Activated CD4-positive, alpha-beta T cell treated with anti-CD3 and anti-CD28 coated beads for 48 hours (primary cell): Measurements from ENCODE around the gene BCAS3.

ENCODE experiments used
- DNase-seq: peaks from one replicate; pipeline ENCODE4 v3.0.0-alpha.2; 2020

The BCAS3 gene

DNA sequence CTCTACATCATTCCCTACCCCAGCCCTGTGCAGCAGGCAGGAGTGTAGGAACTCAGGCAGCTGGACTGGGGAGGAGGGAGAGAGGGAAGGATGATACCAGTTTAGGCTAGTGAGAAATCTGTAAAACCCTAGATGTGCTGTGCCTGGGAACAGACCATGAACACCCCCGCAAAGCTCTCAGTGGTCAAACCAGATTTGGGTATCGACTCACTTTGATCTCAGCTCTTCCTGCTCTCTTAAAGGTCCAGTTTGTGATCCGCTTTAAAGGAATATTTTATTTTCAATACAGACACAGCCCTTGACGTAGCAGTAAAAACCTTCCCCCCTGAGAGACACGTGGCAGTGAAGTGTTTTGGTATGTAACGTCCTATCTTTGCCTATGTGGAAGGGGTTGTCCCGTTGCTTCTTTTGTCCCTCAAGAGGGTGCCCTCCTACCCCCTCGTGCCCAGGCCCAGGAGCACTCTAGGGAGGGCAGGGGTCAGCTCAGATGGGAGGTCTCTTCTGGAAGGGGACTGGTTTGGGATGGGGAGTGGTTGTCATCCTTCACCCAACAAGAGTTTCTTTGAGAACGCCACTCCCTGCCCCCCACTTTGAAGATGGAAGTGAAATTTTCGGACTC is 702.7 kb downstream of the BCAS3 start:
- DNase-seq, result no peak

DNA sequence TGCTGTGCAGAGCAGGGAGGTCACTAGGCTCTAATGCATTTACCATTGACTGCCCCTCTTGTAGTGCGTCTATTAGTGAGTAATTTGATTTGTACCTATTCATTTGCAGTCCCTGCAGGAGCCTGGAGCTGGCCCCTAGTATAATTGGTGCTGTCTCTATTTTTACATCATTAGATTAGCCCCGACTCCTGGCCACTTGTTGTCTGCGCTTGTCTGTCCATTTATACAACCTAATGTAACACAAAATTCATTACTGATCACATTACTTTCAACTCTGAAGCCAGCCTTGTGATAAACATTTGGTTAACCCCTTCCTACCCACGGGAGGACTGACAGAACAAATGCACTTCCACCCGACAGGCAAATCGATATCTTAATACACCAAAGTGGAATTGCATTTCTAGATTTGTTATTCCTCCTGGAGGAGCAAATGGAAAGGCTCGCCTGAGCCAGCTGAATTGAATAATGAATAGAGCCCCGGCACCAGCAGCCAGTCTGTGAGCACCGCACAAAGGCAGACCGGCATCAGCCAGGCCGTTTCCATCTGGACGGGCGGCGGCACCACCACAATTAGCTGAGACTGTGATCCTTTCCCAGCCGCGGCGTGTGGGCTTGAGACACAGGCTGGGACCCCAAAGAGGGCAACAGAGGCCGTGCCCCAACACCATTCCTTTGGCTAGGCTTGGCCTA is 703.3 kb downstream of the BCAS3 start:
- no peak for DNase-seq

DNA sequence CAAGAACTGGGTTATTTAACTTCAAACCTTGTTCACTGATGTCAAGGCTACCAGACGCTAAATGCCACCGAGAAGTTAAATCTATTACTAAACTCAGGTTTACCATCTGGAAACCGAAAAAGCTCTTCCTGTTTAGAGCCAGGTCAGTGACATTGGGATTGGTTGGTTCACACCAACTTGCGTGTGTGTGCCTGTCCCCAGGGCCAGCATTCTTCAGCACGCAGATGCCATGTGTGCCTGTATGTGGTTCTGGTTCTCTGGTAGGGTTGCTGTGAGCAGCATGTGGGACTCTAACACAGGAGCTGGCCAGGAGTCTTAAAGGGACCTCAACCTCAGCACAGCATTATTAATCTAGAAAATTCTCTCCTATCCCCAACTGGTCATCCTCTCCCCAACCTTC is 703.9 kb downstream of the BCAS3 start:
- DNase-seq, result no peak

DNA sequence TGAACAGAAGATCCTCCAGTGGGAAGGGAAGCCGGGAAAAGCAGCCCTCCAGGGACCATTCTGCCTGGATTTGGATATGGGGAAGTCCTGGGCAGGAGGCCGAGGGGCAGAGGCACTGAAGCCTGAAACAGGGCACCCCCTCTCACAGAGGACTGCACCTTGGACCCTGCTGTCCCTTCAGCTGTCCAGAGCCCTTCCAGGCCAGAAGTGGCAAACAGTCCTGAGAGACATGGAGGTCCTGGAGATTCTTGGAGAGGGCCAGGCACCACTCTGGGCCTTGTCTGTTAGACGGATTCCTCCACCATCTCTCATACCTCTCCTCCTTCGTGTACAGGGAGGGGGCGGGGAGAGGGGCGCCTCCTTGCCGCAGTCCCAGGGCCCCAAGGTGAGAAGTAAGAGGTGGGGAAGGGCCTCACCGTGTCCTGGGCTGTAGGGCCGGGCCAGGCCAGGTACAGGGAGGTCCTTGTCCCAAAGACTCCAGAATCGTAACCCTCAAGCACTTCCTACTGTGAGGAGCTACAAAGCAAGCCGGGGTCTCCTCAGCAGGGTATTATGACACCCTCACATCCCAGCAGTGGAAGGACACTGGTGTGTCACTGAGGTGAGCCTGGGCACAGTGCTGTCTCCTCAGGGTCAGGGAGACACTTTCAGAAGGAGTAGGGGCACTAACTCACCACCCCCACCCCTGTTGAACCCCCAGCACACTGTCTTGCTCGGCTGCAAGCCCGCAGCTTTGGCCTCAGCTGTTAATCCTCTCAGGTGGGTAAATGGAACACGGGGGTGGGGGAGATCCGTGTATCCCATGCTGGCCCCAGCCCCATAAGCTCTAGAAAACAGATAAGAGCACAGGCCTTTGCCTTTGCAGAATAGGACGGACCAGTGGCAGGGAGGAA is 705.4 kb downstream of the BCAS3 start:
- DNase-seq, result no peak

DNA sequence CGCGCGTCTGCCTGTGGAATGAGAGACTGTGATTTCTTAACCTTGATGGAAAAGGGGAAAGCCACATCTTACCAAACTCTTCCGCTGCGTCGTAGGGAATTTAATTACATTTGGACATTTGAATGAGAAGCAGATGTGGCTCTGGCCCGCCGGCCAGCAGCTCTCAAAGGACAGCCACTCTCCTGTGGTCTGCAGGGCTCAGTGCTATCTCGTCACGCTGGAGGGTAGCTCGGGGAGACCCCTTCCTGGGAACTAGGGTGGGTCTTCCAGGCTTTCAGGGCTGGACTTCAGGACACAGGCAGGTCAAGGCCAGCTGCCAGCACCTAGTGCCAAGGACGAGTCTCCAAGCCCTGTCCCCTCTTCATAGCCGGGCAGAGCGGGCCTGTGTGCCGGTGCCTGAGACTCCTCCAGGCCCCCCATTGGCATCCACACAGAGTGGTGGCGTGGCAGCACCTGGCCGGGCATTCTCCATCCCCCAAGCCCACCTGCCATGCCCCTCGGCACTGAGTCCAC is 706.1 kb downstream of the BCAS3 start:
- no peak for DNase-seq

DNA sequence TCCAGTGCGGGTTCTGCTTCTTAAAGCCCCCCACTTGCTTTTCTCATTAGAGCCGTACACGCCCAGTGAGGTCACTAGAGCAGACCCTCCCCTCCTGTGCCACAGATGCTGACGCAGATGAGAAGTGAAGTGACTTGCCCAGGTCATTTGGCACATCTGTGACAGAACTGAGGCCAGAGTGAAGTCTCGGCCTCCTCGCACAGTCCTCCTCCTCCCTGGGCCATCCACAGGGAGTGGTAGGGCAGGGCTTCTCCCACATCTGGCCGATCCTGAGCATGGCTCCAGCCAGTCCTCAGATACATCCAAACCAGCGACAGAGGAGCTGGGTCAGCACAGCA is 706.7 kb downstream of the BCAS3 start:
- DNase-seq, result no peak

DNA sequence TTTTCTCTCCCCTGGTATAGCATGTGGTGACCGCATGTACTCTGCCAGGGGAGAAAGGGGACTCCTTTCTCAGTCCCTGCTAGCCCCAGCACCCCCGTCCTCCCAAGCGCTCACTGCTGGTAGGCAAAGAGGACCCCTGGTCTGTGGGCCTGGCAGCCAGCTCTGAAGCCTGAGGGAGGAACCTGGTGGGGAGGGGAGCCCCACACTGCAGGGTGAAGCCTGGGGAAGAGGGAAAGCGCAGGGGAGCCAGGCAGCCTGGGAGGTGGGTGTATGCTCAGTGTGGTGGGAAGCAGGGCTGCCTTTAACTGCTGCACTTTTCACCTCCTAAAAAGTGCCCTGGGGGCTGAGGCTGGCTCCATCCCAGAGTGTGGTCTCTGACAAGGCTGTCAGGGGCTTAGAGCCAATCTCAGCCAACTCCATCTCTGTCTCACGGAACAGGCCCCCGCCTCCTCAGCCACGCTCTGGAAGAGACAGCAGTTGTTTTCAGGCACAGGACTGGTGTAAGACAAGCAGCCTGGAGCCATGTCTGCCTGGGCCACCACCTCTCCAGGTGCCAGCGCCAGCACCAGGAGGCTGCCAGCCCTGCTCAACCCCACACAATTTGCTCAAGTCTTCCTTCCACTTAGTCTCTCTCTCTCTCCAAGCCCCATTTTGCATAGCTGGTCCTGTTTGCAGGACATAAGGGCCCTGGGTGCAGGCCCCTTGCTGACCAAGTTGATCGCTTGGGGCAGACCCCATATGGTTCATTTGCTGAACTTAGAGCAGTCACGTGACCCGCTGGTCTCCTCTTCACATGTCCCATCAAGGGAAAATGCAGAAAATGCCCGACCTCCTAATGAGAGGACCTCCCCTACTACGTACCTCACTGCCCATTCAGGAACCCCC is 707.3 kb downstream of the BCAS3 start:
- no peak for DNase-seq

DNA sequence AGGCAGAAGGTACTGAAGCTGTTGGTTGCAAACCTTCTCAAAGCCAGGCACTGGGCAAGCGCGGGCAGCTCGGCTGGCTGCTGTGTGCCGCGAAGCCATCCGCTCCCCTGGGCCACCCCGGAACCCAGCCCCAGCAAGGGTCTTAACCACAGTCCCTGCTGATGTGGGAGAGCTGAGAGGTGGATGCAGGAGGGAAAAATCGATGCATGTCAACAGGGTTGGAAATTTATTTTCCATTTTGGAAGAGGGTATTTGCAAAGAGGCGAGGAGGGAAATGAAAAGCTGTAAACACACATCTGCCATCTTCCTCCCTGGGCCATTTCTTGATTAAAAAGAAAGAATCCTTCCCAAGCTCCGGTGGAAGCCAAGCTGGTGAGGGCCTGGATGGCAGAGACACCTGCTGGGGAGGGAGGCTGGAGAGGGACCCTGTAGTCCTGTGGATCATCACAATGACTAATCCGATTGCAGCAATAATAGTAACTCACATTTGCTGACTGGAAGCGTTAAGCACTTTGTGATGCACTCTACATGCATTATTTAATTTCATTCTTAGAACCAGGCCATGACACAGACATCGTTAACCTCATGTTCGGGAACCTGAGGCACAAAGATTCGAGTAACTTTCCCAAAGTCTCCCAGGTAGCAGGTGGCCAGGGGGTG is 708.1 kb downstream of the BCAS3 start:
- DNase-seq, result no peak

DNA sequence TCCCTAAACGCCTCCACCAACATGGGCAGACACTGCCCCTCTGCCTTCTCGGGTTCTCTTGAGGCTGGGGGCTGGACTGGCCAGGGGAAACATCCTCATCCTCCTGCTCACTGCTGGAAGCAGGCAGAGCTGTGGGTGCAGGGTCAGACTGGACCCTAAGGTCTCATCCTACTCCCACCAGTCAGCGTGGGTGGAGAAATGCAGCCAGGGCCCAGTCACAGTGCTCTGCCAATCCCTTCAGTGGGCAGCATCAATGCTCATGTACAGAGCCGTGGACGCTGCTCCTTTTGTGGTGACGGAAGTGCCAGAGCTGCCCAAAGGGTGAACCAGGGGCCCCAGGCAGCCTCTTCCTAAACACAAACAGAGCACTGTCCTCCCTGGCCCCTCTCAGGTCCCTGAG is 708.6 kb downstream of the BCAS3 start:
- no peak for DNase-seq

DNA sequence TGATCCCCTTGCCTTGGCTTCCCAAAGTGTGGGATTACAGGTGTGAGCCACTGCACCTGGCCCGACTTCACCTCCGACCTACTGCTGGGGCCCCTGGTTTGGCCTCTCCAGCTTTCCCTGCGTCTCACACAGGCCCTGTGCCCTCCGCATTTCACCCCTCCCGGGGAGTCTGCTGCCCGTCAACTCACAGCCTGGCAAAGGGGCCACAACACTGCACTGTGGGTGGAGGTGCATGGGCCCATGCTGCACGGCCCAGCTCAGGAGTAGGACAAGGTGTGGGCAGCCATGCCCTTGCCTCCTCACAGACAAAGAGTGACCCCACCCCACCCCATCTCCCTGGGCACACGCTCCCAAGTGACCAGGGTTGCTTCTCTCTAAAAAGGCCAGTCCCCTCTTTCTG is 709.4 kb downstream of the BCAS3 start:
- DNase-seq, result no peak

DNA sequence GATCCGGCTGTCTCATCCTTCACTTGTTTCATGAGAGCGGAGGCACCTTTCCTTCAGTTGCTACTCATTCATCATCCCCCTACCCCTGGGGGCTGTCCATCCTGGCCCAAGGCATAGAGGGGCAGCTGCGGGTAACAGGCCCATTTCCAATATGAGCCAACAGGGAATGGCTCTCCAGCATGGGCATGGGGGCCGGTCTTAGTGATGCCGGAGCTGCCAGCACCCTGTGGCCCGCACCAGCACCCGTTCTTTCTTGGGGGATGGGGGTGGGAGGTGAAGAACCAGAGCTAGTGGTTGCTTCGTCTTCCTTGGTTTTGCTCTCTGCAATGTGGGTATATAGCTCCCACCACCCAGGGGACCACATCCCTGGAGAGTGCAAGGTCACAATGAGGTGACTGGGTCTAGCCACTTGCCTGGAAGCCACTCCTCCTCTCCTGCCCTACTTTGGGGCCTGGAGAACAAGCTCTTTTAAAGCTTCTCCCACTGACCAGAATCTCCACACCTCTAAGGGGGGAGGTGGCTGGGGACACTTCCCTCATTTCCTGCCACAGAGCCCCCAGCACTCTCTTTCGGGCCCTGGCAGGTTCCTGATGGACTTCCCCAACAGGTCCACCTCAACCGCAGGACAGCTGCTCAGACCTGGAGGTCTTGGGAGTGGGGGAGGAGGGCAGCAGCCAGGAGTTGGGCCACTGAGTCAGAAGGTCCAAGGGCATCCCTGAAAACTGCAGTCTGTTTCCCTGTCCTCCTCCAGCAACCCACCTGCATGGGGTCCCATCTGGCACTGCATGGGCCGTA is 710.1 kb downstream of the BCAS3 start:
- DNase-seq, result no peak

DNA sequence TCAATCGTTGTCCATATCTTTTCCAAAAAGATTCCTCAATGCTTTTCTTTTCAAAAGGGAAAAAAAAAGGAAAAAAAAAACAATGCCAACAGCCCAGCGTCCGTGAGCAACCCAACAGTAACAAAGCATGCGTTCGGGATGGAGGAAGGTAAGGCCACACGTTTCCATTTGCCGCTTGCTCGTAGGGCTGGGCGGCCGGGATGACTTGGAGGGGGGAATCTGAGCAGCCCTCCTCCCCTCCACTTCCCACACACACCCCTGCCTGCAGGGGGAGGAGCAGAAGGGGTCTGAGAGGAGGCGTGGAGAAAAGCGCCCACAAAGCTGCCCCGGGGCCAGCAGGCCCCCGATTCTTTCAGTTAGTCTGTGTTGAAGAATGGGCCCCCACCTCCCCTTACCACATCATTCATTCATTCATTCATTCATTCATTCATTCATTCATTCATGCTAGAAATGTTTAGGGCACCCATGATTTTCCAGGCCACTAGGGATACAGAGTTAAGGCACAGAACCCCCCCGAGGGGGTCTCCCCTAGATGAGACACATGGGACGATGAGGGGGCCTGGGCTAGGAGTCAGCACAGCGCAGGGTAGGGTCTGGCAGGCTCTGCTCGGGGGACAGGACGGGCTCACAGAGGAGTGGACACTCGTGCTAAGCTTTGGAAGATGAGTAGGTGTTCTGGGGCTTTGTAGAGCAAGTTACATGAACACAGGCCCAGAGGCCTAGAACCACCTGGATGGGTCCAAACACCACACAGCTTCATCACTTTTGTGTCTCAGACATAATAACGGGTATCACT is 711.1 kb downstream of the BCAS3 start:
- DNase-seq, result no peak

DNA sequence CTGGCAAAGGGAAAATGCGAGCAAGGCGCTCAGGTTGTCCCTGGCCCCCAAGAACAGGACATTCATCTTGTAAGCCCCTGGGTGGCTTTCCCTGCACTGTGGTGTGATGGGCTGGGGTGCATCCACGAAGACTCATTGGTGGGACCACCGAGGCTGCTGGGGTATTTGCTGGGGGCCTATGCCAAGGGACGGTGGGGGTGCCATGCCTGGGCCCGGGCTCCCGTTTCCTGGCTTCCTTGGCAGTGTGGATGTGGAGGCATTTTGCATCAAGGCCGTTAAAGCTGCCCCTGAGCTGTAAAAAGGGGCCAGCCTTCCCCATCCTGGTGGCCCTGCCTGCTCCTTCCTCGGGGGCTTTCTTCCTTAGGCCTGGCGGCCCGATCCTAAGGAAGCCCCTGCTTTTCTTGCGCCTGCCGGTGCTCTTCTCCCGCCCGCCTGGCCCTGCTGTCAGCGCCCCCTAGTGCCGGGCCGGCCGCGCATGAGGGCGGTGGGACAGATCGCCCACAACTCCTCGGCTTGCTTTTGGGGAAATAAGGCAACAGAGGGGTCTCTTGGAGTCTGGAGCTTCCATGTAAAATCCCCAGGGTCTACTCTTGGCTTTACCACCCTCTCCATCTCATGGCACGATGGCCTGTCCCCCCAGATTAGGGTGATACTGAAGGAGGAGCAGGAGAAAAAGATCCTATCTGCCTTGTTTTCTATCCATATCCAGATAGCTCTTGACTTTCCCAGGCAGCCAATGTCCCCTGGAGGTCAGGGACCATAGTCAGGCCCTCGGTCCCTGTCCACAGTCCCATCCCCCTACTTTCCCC is 712.2 kb downstream of the BCAS3 start:
- peak; percentile 71 for DNase-seq

DNA sequence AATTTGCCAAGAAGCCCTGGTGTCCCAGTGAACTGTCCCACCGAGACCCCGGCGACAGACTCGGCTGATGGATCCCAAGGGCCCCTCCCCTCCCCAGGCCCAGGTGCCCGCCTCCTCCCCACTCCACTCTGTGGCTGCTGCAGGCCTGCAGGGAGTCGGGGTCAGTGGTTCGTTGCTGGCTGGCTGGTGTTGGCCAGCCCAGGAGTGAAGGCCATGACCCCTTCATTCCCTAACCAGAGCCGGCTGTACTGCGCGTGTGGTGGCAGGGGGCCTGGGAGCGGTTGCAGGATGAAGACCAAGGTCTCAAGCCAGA is 712.8 kb downstream of the BCAS3 start:
- no peak for DNase-seq

DNA sequence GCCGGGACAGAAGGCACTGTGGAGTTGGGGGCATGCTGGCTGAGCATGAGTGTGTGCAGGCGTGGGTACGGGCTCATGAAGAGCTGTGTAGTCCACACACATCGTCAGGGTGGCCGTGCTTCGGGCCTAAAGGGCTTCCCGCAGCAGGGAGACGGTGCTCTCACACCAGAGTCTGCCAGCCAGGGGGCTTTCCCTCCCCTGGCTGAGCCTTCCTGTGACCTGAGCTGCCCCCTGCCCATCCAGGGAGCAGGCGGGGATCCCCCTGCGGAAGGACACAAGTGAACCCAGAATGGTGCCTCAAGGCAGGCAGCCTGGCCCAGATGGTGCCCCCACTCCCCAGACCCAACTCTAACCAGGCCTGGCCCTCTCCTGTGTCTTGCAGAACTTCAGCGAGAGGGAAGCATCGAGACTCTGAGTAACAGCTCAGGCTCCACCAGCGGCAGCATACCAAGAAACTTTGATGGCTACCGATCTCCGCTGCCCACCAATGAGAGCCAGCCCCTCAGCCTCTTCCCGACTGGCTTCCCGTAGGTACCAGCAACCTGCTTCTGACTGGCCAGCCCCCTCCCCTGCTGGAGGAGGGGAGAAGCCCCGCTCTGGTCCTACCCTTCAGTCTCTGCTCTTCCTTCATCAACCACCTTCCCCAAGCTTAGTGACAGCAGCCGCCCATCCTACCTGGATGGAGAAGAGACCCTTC is 714.1 kb downstream of the BCAS3 start:
- no peak for DNase-seq

DNA sequence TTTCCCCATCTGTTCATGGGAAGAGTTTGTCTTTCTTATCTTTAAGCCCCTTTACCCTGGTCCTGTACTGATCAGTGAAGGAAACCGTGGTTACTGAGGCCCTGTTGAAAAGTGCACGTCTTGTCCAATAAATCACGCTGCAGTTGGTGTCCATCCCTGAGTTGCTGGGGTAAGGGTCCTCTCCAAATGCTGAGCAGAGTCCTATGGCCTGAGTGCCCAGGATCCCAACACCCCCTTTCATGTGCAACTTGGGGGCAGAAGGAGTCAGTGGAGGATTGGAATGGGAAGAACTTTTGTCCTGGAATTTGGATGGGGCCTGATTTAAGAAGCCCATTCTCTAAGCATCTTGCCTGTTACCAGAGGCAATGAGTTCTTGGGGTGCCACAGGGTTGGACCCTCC is 715.0 kb downstream of the BCAS3 start:
- no peak for DNase-seq

DNA sequence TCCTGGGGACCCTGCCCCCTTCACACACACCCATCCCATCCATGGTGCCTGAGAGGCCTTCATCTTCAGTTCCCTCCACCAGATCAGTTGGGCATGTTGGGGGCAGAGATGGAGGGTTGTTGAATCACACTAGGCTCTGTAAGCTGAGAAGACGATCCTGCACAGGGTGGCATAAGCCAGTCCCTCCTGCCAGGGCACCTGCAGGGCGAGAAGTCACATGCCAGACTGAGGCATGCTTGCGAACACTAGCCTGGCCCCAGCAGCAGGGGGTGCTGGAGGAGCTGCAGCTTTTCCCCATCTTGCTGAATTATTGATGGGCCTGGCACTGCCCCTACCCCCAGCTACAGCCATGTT is 715.9 kb downstream of the BCAS3 start:
- peak; percentile 51 for DNase-seq

DNA sequence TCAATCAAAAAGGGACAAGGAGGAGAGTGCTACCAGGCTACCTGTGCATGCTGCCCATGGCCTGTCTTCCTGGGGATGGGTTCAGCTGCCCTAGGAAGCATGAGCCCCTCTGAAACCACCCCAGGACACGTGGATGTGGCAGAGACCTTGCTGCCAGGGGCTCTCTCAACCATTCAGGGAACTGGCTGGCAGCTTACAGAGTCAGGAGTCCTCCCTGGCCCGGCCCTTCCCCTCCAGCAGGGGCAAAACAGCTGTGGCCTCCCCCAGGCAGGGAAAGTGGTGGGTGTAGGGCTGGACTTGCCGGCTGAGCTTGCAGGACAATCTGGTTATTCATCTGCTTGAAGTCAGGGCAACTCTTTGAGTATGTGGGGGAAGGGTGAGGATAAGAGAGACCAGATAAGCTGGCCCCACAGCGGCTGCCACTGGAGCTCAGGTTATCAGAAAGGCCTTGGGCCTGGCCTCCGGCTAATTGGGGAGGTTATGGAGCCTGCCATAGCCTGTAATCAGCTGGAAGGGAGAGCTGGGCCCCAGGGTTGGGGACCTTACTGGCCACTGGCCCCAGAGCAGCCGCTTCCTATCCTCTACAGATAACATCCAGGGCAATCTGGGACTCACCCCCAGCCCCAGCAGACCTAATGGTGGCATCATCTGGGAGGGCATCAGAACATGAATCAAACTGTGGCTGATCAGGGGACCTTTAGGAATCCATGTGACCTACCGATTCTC is 716.4 kb downstream of the BCAS3 start:
- no peak for DNase-seq
